HUES48 (cell line): ENCODE results near the gene C10orf105.

ENCODE experiments used
- H3K27ac ChIP-seq: one replicate; pipeline ENCODE4 v1.7.0; 2013; ENCODE audit warnings: low read depth, low read length, inconsistent platforms
- H3K27me3 ChIP-seq: 2 replicates; pipeline ENCODE4 v1.6.1; 2013; ENCODE audit warnings: mild to moderate bottlenecking, low read length; ENCODE audit not compliant: control insufficient read depth, insufficient read depth
- H3K36me3 ChIP-seq: 2 replicates; pipeline ENCODE4 v1.6.1; 2013; ENCODE audit warnings: low read length; ENCODE audit not compliant: control insufficient read depth, insufficient read depth
- H3K4me1 ChIP-seq: 2 replicates; pipeline ENCODE4 v1.6.1; 2013; ENCODE audit warnings: mild to moderate bottlenecking, low read length; ENCODE audit not compliant: control insufficient read depth, insufficient read depth
- H3K4me3 ChIP-seq: 2 replicates; pipeline ENCODE4 v1.5.1; 2013; ENCODE audit warnings: mild to moderate bottlenecking, low read depth, low read length
- H3K9ac ChIP-seq: 2 replicates; pipeline ENCODE4 v1.6.1; 2013; ENCODE audit warnings: mild to moderate bottlenecking, low read depth, low read length, moderate library complexity
- H3K9me3 ChIP-seq: 2 replicates; pipeline ENCODE4 v1.6.1; 2013; ENCODE audit warnings: low read length; ENCODE audit not compliant: control insufficient read depth, insufficient read depth

Gene C10orf105

DNA sequence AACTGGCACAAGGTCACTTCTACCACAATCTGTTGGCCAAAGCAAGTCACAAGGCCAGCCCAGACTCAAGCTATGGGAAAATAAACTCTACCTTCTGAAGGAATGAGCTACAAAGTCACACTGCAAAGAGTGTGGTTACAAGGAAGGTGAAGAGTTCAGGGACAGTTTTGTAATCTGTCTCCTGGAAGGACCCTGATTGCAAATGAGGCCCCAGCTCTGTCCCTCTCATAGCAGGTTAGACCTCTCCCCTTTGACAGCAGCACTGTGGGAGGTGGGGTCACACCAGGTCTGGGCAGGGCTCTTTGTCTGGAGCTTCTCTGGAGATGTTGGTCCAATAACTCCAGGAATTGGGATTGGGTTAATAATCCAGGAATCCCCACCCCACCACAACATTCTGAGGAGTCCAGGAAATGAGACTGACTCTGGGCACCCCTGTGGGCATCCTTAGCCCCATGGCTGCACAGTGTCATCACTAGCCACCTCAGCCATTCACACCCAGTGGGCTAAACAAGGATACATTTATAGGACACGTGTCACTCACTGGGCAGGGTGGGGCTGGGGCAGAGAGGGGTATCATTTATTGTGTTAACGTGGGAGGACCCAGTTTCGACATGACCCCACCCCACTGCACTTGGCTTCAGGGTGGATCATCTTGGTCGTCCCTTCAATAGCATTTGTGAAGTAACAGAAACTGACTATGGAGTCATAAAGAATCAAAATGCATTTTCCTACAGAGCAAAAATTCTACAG, 23.7 kb upstream of the C10orf105 start:
- Histone ChIP-seq H3K27ac (no peak overlapping the region), H3K4me1 (peaks cover 7% of the 10 kb centered on the region; the same call in 1 of the 2 replicates), H3K4me3 (no peak overlapping the region), H3K9ac (no peak overlapping the region), H3K9me3 (no peaks in the 10 kb centered on the region), H3K36me3 (no peaks in the 10 kb centered on the region), H3K27me3 (no peaks in the 10 kb centered on the region)

GRCh38 chr10:71742301-71743088, 22.9 kb upstream of the C10orf105 start:
- Histone ChIP-seq H3K9me3 (no peaks in the 10 kb centered on the region), H3K4me1 (peaks cover 6% of the 10 kb centered on the region; the same call in 1 of the 2 replicates), H3K27me3 (no peaks in the 10 kb centered on the region)

GRCh38 chr10:71741671-71742070, 22.1 kb upstream of the C10orf105 start:
- Histone ChIP-seq H3K9me3 (no peaks in the 10 kb centered on the region), H3K27ac (no peak overlapping the region), H3K9ac (no peak overlapping the region), H3K36me3 (no peaks in the 10 kb centered on the region), H3K4me3 (no peak overlapping the region), H3K4me1 (peaks cover 6% of the 10 kb centered on the region; the same call in 1 of the 2 replicates), H3K27me3 (no peaks in the 10 kb centered on the region)

More at GRCh38 chr10:71742301-71743088, 22.9 kb upstream of the C10orf105 start:
- H3K36me3 ChIP-seq = no peaks in the 10 kb centered on the region
- no peak overlapping the region for H3K9ac ChIP-seq
- H3K4me3 ChIP-seq = no peak overlapping the region
- no peak overlapping the region for H3K27ac ChIP-seq

GRCh38 chr10:71741029-71741428, 21.5 kb upstream of the C10orf105 start:
- Histone ChIP-seq H3K27ac (no peak overlapping the region), H3K36me3 (no peaks in the 10 kb centered on the region), H3K27me3 (no peaks in the 10 kb centered on the region), H3K9me3 (no peaks in the 10 kb centered on the region), H3K4me3 (no peak overlapping the region), H3K9ac (no peak overlapping the region), H3K4me1 (peaks cover under 1% of the 10 kb centered on the region; the same call in 1 of the 2 replicates)

DNA sequence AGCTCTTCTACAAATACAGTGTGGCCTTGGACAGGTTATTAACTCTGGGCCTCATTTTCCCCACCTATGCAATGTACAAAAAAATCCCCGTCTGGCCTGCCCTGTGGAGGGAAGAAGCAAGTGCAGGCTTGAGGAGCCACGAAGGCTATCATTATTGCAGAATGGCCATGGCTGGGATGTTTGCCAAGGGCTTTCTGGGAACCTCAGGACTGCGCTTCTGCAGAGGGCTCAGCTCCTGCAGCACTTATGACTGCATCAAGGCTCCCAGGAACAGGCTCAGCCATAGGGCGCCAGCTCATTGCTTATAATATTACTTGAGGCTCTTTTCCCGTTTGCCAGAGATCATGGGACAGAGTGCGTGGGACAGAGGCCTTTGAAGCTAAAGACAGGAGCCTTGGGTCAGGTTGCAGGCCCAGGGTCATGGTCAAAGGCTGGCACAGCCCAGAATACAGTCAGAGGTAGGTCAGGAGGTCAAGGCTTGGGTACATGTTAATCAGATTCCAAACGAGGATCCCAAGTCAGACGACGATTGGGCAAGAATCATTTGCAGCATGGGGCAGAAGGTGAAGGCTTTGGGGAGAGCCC, 20.6 kb upstream of the C10orf105 start:
- H3K9me3 ChIP-seq = no peaks in the 10 kb centered on the region
- H3K4me1 ChIP-seq = no peaks in the 10 kb centered on the region
- H3K9ac ChIP-seq = no peak overlapping the region
- H3K36me3 ChIP-seq = no peaks in the 10 kb centered on the region
- H3K27me3 ChIP-seq = no peaks in the 10 kb centered on the region
- H3K4me3 ChIP-seq = no peak overlapping the region
- no peak overlapping the region for H3K27ac ChIP-seq

GRCh38 chr10:71739358-71739900, 19.9 kb upstream of the C10orf105 start:
- Histone ChIP-seq H3K27ac (no peak overlapping the region), H3K9ac (no peak overlapping the region), H3K27me3 (no peaks in the 10 kb centered on the region), H3K4me1 (no peaks in the 10 kb centered on the region), H3K4me3 (no peak overlapping the region), H3K9me3 (no peaks in the 10 kb centered on the region), H3K36me3 (no peaks in the 10 kb centered on the region)

- H3K36me3 ChIP-seq = no peaks in the 10 kb centered on the region
- H3K27me3 ChIP-seq = no peaks in the 10 kb centered on the region
- no peak overlapping the region for H3K4me3 ChIP-seq
- no peaks in the 10 kb centered on the region for H3K4me1 ChIP-seq
- H3K9ac ChIP-seq = no peak overlapping the region
- no peak overlapping the region for H3K27ac ChIP-seq
- H3K9me3 ChIP-seq = no peaks in the 10 kb centered on the region
Measured at GRCh38 chr10:71737834-71738197, 18.2 kb upstream of the C10orf105 start.

DNA sequence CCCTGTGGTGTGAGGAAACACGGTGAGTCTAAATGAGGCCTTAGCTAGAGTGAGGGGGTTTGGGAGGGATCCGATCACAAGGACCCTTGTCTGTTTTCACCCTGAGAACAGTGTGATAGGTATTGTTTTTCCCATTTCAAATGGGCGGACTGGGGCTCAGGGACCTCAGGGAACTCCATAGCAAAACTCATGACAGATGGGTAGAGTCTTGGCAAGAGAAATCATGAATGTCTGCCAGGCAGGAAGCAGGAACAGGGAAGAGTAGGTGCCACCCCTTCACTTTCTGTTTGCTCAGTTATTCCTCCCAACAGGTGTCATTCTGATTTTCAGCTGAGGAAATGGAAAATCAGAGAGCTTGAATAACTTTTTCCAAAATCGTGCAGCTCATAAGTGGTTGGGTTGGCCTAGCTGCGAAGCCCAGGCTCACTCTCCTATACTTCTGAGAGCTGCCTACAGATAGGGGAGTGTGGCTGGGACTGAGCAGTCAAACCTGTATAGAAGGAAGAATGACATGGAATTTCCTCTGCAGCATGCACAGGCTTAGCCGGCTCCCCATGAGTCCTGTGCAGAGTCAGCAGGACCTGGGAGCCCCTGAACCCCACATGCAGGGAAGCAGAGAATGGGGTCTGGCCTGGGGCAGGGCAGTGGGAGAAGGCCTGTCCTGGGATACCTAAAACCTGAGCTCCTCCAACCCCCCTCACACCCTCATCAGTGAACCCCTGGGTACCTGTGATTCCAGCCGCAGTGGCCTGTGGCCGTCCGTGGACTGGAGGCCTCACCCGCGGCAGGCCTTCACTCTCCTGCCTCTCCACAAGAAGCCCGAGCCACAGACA, 17.6 kb upstream of the C10orf105 start:
- Histone ChIP-seq H3K4me1 (no peaks in the 10 kb centered on the region), H3K36me3 (no peaks in the 10 kb centered on the region), H3K4me3 (no peak overlapping the region), H3K9me3 (no peaks in the 10 kb centered on the region), H3K27ac (no peak overlapping the region), H3K27me3 (no peaks in the 10 kb centered on the region), H3K9ac (no peak overlapping the region)

- Histone ChIP-seq H3K27ac (no peak overlapping the region), H3K27me3 (no peaks in the 10 kb centered on the region), H3K9ac (no peak overlapping the region), H3K4me1 (no peaks in the 10 kb centered on the region), H3K36me3 (no peaks in the 10 kb centered on the region), H3K9me3 (no peaks in the 10 kb centered on the region), H3K4me3 (no peak overlapping the region)
Measured at GRCh38 chr10:71736570-71736952, 17.0 kb upstream of the C10orf105 start.

- H3K27me3 ChIP-seq = no peaks in the 10 kb centered on the region
- H3K4me3 ChIP-seq = no peak overlapping the region
- H3K27ac ChIP-seq = no peak overlapping the region
- no peaks in the 10 kb centered on the region for H3K36me3 ChIP-seq
- no peaks in the 10 kb centered on the region for H3K9me3 ChIP-seq
- no peaks in the 10 kb centered on the region for H3K4me1 ChIP-seq
- no peak overlapping the region for H3K9ac ChIP-seq
Measured at GRCh38 chr10:71735709-71736569, 16.4 kb upstream of the C10orf105 start.
